Measurements from ENCODE around the gene AKR1D1.

- no peak for TF ChIP-seq POLR2A (IDR thresholded peaks at IDR 0.05)
- TF ChIP-seq CTCF (IDR thresholded peaks at IDR 0.05): no peak
These were observed 28.4 kb upstream of the AKR1D1 start for GRCh38 chr7:138047907-138048306.
